ENCODE results near the gene ERC1. TPM values are rescaled to one million over a fixed set of nuclear protein-coding genes. Genes with fewer than 3 reads are reported as not detected.

The ERC1 gene
- polyA plus RNA-seq, 1 donor from 2014 or later, result 7.1 TPM

- Histone ChIP-seq H3K9me3 (ENCODE audit: low read length) (no peaks in the 10 kb centered on the region), H3K27me3 (ENCODE audit: insufficient read depth, low read depth, low read length) (no peaks in the 10 kb centered on the region), H3K27ac (ENCODE audit: low read length) (no peak overlapping the region), H3K79me2 (replicated peaks; ENCODE audit: insufficient read depth, low read length) (no peaks in the 10 kb centered on the region), H3K9me2 (ENCODE audit: insufficient read depth, low read length) (no peaks in the 10 kb centered on the region), H3K4me2 (ENCODE audit: low read length) (no peak overlapping the region), H3F3A (ENCODE audit: insufficient read depth, low read length, poor library complexity, severe bottlenecking) (no peaks in the 10 kb centered on the region), H4K20me1 (ENCODE audit: insufficient read depth) (no peaks in the 10 kb centered on the region), H2AFZ (ENCODE audit: low read depth, low read length) (no peak overlapping the region), H3K4me3 (ENCODE audit: low read length) (no peak overlapping the region), H3K36me3 (ENCODE audit: insufficient read depth, low read length) (no peaks in the 10 kb centered on the region), H3K9ac (ENCODE audit: low read length) (no peak overlapping the region)
- no peak for TF ChIP-seq EP300 (conservative IDR thresholded peaks at IDR 0.05; ENCODE audit: poor library complexity, severe bottlenecking)
- TF ChIP-seq TAF1 (IDR thresholded peaks at IDR 0.05; ENCODE audit: low read depth), result no peak
- TF ChIP-seq CTCF (IDR thresholded peaks at IDR 0.05; ENCODE audit: poor library complexity, severe bottlenecking), result no peak
- TF ChIP-seq RAD21 (conservative IDR thresholded peaks at IDR 0.05), result no peak
- no peak for TF ChIP-seq SMC3 (conservative IDR thresholded peaks at IDR 0.05; ENCODE audit: poor library complexity)
- no peak for TF ChIP-seq EZH2 (IDR thresholded peaks at IDR 0.05; ENCODE audit: borderline replicate concordance, insufficient read depth, low read length, poor library complexity, severe bottlenecking)
- TF ChIP-seq POLR2AphosphoS5 (IDR thresholded peaks at IDR 0.05), result no peak
- no peak for TF ChIP-seq REST (IDR thresholded peaks at IDR 0.05; ENCODE audit: borderline replicate concordance)
These were observed 11.7 kb upstream of the ERC1 start for GRCh38 chr12:979349-979748.

- Histone ChIP-seq H3K9me2 (ENCODE audit: insufficient read depth, low read length) (no peaks in the 10 kb centered on the region), H2AFZ (ENCODE audit: low read depth, low read length) (no peak overlapping the region)
- TF ChIP-seq EP300 (conservative IDR thresholded peaks at IDR 0.05; ENCODE audit: poor library complexity, severe bottlenecking), result no peak
- TF ChIP-seq REST (IDR thresholded peaks at IDR 0.05; ENCODE audit: borderline replicate concordance), result no peak
- TF ChIP-seq MXI1 (conservative IDR thresholded peaks at IDR 0.05; ENCODE audit: poor library complexity, severe bottlenecking), result no peak
These were observed 9.7 kb upstream of the ERC1 start for GRCh38 chr12:981176-981828.

More at GRCh38 chr12:981176-981828, 9.7 kb upstream of the ERC1 start:
- Histone ChIP-seq H3K4me3 (ENCODE audit: low read length) (no peak overlapping the region), H3K9me3 (ENCODE audit: low read length) (no peaks in the 10 kb centered on the region), H3K36me3 (ENCODE audit: insufficient read depth, low read length) (no peaks in the 10 kb centered on the region), H3K27ac (ENCODE audit: low read length) (no peak overlapping the region), H4K20me1 (ENCODE audit: insufficient read depth) (no peaks in the 10 kb centered on the region), H3K9ac (ENCODE audit: low read length) (no peak overlapping the region), H3K79me2 (replicated peaks; ENCODE audit: insufficient read depth, low read length) (no peaks in the 10 kb centered on the region), H3K4me2 (ENCODE audit: low read length) (no peak overlapping the region), H3F3A (ENCODE audit: insufficient read depth, low read length, poor library complexity, severe bottlenecking) (no peaks in the 10 kb centered on the region), H3K27me3 (ENCODE audit: insufficient read depth, low read depth, low read length) (no peaks in the 10 kb centered on the region)

Measured in neural cell (in vitro differentiated cells).